PC-3 (cell line): ENCODE measurements around the gene AURKB. TPM values are rescaled to one million over a fixed set of nuclear protein-coding genes. Genes with fewer than 3 reads are reported as not detected.

Experiments
- ATAC-seq: fragments of 200-7000 bp; cut with Tn5 transposase; 2 replicates; pipeline ENCODE4 v1.9.1; 2020; ENCODE audit warnings: mild to moderate bottlenecking, moderate library complexity
- BruUV-seq: library from RNA; stranded (reverse); fragments of 400-500 nt; replicated peaks from 2 replicates; lab custom pipeline; 2021; lab: Mats Ljungman, UMichigan
- CTCF ChIA-PET: fragments of 300-600 bp; sonication (Branson Sonifier 250); formaldehyde crosslinking; loops from one replicate; lab custom pipeline; 2022; ENCODE audit warnings: antibody characterized with exemption; lab: Charles Lee
- POLR2A ChIA-PET: fragments of 300-600 bp; sonication (Branson Sonifier 250); formaldehyde crosslinking; loops from one replicate; lab custom pipeline; 2022; ENCODE audit warnings: antibody characterized with exemption; ENCODE audit not compliant: unreplicated experiment; lab: Charles Lee
- DNase-seq: peaks from one replicate; pipeline ENCODE4 v3.0.0-alpha.2; 2015
- H2AFZ ChIP-seq: fragments of 300-600 bp; sonication (generic); 2 replicates; pipeline ENCODE4 v1.6.0; 2016; ENCODE audit warnings: antibody characterized with exemption, low read length
- H3F3A ChIP-seq: fragments of 300-600 bp; sonication (generic); one replicate; pipeline ENCODE4 v1.6.0; 2017; ENCODE audit warnings: antibody characterized with exemption, low read length, control low read depth, mild to moderate bottlenecking; ENCODE audit not compliant: unreplicated experiment
- H3K27ac ChIP-seq: fragments of 300-600 bp; sonication (generic); 2 replicates; pipeline ENCODE4 v1.5.1; 2016; ENCODE audit warnings: mild to moderate bottlenecking, low read length
- H3K27me3 ChIP-seq: fragments of 300-600 bp; sonication (generic); 2 replicates; pipeline ENCODE4 v1.6.1; 2016; ENCODE audit warnings: low read length, mixed read lengths
- H3K36me3 ChIP-seq: fragments of 300-600 bp; sonication (generic); 2 replicates; pipeline ENCODE4 v1.6.1; 2016; ENCODE audit warnings: low read depth, mixed run types, low read length, mixed read lengths
- H3K4me1 ChIP-seq: fragments of 300-600 bp; sonication (generic); 2 replicates; pipeline ENCODE4 v1.5.1; 2016; ENCODE audit warnings: low read length; ENCODE audit not compliant: insufficient read depth
- H3K4me2 ChIP-seq: fragments of 300-600 bp; sonication (generic); 2 replicates; pipeline ENCODE4 v1.6.0; 2016; ENCODE audit warnings: low read length
- H3K4me3 ChIP-seq: fragments of 300-600 bp; sonication (generic); 2 replicates; pipeline ENCODE4 v1.5.1; 2016; ENCODE audit warnings: mild to moderate bottlenecking, low read length, mixed read lengths
- H3K79me2 ChIP-seq: fragments of 300-600 bp; sonication (generic); 2 replicates; pipeline ENCODE4 v1.6.1; 2017; ENCODE audit warnings: low read length, mixed read lengths
- H3K9ac ChIP-seq: fragments of 300-600 bp; sonication (generic); 2 replicates; pipeline ENCODE4 v1.6.0; 2016; ENCODE audit warnings: mild to moderate bottlenecking, low read length
- H3K9me2 ChIP-seq: fragments of 300-600 bp; sonication (generic); replicated peaks from 2 replicates; pipeline ENCODE4 v1.6.1; 2016; ENCODE audit warnings: mixed run types, low read length, mixed read lengths
- H3K9me3 ChIP-seq: fragments of 300-600 bp; sonication (generic); 2 replicates; pipeline ENCODE4 v1.6.1; 2016; ENCODE audit warnings: low read length, mixed read lengths
- H4K20me1 ChIP-seq: fragments of 300-600 bp; sonication (generic); 2 replicates; pipeline ENCODE4 v1.6.1; 2016; ENCODE audit warnings: low read length, mixed read lengths
- CTCF ChIP-seq: fragments of 300-600 bp; sonication (generic); conservative IDR thresholded peaks from 2 replicates; pipeline ENCODE4 v1.5.1; 2017; ENCODE audit warnings: antibody characterized with exemption, low read depth, mild to moderate bottlenecking, low read length
- EZH2 ChIP-seq: fragments of 300-600 bp; sonication (generic); IDR thresholded peaks from one replicate; pipeline ENCODE4 v1.6.1; 2017; ENCODE audit warnings: antibody characterized with exemption, mild to moderate bottlenecking, low read length; ENCODE audit not compliant: unreplicated experiment
- EZH2phosphoT487 ChIP-seq: fragments of 300-600 bp; sonication (generic); IDR thresholded peaks from 2 replicates; pipeline ENCODE4 v1.6.1; 2018; ENCODE audit warnings: mild to moderate bottlenecking, antibody characterized with exemption, low read length, borderline replicate concordance
- intact Hi-C: fragments of 100-400 bp; cut with micrococcal nuclease; formaldehyde crosslinking; loops from 2 replicates; pipeline ENCODE4 v1.9.0; 2023
- total RNA-seq: library from RNA; depleted of rRNA; stranded (reverse); fragments of >200 nt; gene quantifications from 2 replicates; pipeline ENCODE4 v1.2.3, GENCODE V29; 2014

Gene AURKB
- total RNA-seq, 1 experiment from 2014 or later: 82.9 TPM

DNA sequence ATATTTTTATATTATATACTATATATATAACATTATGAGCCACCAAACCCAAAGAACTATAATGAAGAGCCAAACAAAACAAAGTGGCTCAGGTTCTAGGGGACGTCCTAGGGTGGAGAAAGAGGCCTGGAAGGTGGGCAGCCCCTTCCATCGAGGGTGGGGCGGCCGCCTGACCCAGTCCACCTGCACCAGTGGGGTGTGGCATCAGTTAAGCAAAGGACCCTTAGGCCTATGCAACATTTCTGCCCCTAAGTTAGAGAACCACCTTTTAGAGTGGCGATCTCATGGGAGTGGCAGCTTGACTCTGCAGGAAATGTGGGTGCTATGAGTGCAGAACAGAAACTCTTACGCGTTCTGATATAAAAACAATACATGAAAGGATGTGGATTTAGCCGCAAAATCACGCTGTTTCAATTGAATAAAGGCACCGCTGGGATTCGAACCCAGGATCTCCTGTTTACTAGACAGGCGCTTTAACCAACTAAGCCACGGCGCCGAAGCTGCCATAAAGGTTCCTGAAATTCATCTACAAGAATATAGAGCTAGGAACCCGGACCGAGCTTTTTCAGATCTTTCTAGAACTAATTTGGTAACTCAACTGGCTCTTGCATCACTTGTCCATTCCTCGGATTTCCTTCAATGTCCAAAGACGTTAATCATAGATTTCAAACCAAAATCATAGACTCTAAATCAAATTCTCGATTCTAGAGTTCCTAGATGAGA, 15.6 kb upstream of the AURKB start:
- Histone ChIP-seq H2AFZ (no peak overlapping the region), H3K4me3 (no peak overlapping the region), H3K79me2 (no peaks in the 10 kb centered on the region), H3K36me3 (peaks cover 4% of the 10 kb centered on the region; the same call in 1 of the 2 replicates), H4K20me1 (no peaks in the 10 kb centered on the region), H3K27ac (no peak overlapping the region), H3K9ac (no peak overlapping the region), H3K4me1 (peaks cover 10% of the 10 kb centered on the region), H3K9me3 (no peaks in the 10 kb centered on the region), H3F3A (peaks cover 4% of the 10 kb centered on the region), H3K4me2 (no peak overlapping the region), H3K9me2 (no peaks in the 10 kb centered on the region), H3K27me3 (no peaks in the 10 kb centered on the region)
- DNase-seq: peak; percentile 55
- CTCF ChIA-PET: no interaction called here
- POLR2A ChIA-PET: no interaction called here
- ATAC-seq: no peak
- TF ChIP-seq EZH2phosphoT487 (no peak), EZH2 (no peak), CTCF (no peak)
- BruUV-seq: no TSS peak
- intact Hi-C loops: no loop called here

GRCh38 chr17:8224891-8225812, 14.8 kb upstream of the AURKB start:
- peaks cover 4% of the 10 kb centered on the region; the same call in 1 of the 2 replicates for H3K36me3 ChIP-seq
- H3K4me2 ChIP-seq: no peak overlapping the region
- peaks cover 4% of the 10 kb centered on the region for H3F3A ChIP-seq
- no peak for ATAC-seq
- no peak overlapping the region for H3K4me3 ChIP-seq
- DNase-seq: no peak
- peaks cover 10% of the 10 kb centered on the region for H3K4me1 ChIP-seq
- TF ChIP-seq EZH2phosphoT487 (no peak), EZH2 (no peak), CTCF (no peak)
- intact Hi-C loops: loop anchor here (5.0 kb wide), 1 partner anchor 88 kb away; no protein-coding TSS in a partner anchor
- H3K9me2 ChIP-seq: no peaks in the 10 kb centered on the region
- ChIA-PET POLR2A (no interaction called here), CTCF (interaction anchor here (0.6 kb wide), 1 partner anchor 76 kb away, joined by 4 read pairs; no protein-coding TSS in a partner anchor)
- no peak overlapping the region for H2AFZ ChIP-seq
- H4K20me1 ChIP-seq: no peaks in the 10 kb centered on the region
- no TSS peak for BruUV-seq
- no peaks in the 10 kb centered on the region for H3K79me2 ChIP-seq
- H3K27me3 ChIP-seq: no peaks in the 10 kb centered on the region
- H3K27ac ChIP-seq: no peak overlapping the region
- no peaks in the 10 kb centered on the region for H3K9me3 ChIP-seq
- H3K9ac ChIP-seq: no peak overlapping the region
